Measurements from ENCODE around the gene IER3IP1. TPM values are rescaled to one million over a fixed set of nuclear protein-coding genes. Genes with fewer than 3 reads are reported as not detected.

Gene IER3IP1, protein sequence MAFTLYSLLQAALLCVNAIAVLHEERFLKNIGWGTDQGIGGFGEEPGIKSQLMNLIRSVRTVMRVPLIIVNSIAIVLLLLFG
- total RNA-seq, result 10 to 100 TPM; 10.5 to 14.5 TPM

DNA sequence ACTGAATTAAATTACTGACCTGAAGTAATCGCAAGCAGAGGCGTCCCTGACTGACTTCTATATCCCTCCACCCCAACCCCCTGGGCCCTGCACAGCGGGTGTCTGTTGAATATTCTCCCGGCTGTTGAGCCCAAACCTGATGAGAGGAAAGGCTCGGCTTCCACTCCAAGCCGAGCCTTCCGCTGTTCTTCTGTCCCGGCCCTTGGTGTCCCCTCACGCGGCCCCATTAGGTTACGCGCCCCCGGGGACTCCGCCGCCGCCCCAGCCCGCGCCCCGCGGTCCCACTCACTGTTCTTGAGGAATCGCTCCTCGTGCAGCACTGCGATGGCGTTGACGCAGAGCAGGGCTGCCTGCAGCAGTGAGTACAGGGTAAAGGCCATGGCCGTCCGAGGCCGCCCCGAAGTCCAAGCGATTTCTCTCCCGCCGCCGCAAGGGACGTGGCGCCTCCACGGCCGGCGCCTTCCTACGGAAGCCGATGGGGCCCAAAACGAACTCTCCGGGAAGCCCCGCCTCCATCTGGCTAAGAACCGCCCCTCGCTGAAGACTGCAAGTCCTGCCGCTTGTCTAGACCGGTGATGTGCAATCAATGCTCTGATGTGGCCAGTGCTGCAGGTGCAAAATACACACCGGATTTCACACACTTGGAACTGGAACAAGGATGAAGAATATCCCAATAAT, at the start of gene IER3IP1:
Gene IER3IP1, minus strand, starts transcription at position 467 of the 678 bp plus-strand sequence. Its CDS starts 87 bp downstream, at position 380.
- Histone ChIP-seq H3K4me1 (peaks cover 4% of the 10 kb centered on the region), H3K27ac (peak within 1 kb of the TSS; percentile 70), H3K27me3 (no peaks in the 10 kb centered on the region), H3K9me3 (no peaks in the 10 kb centered on the region), H3K36me3 (no peaks in the 10 kb centered on the region), H3K4me3 (peak within 1 kb of the TSS; percentile 91), H3K9ac (ENCODE audit: low read depth in 2 of 2, low read length in 2 of 2) (peak within 1 kb of the TSS; percentile 86 to 89)
- DNase-seq, result peak; percentile 95
- no peak for TF ChIP-seq CTCF (IDR thresholded peaks at IDR 0.05)
- intact Hi-C loops (cut with DNase I), result no loop called here

DNA sequence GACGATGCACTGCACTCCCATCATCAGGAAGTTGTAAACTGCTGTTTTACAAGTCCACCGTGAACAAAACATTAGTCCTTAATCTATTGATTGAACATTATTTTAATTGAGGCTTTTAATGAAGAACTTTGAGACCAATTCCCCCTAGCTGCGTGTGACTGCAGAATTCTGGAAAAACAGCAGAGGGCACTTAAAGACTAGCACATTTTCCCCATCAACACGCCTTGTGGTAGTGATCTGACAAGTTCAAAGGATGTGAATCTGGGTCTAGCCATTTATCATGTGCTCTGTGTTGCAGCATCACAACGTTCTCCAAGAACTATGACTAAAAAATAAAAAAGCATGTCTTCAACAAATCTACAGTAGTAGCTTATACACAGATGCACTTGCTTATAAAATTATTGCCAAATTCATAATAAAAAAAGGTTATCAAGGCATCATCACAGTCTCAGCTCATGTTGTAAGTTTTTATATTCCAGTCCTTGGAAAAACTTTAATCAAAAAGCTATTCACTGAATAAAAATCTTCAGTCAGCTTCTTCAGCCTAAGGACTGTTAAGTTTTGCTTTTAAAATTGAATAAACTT, 39.5 kb upstream of the IER3IP1 start:
- Histone ChIP-seq H3K9ac (ENCODE audit: low read depth in 2 of 2, low read length in 2 of 2) (no peak overlapping the region), H3K4me1 (no peaks in the 10 kb centered on the region), H3K36me3 (no peaks in the 10 kb centered on the region), H3K27me3 (no peaks in the 10 kb centered on the region), H3K4me3 (no peak overlapping the region), H3K27ac (no peak overlapping the region), H3K9me3 (no peaks in the 10 kb centered on the region)
- no peak for DNase-seq
- intact Hi-C loops (cut with DNase I), result loop anchor here (10.0 kb wide), 1 partner anchor 379 kb away; no protein-coding TSS in a partner anchor
- peak; percentile 18 for TF ChIP-seq CTCF (IDR thresholded peaks at IDR 0.05)

- intact Hi-C loops (cut with DNase I), result loop anchor here (5.0 to 10.0 kb wide), 2 partner anchors 46 to 107 kb away; partner anchors contain the start of gene SKOR2
- no peaks in the 10 kb centered on the region for H3K27me3 ChIP-seq
These were observed 33.0 kb upstream of the IER3IP1 start for GRCh38 chr18:47209171-47209570.

DNA sequence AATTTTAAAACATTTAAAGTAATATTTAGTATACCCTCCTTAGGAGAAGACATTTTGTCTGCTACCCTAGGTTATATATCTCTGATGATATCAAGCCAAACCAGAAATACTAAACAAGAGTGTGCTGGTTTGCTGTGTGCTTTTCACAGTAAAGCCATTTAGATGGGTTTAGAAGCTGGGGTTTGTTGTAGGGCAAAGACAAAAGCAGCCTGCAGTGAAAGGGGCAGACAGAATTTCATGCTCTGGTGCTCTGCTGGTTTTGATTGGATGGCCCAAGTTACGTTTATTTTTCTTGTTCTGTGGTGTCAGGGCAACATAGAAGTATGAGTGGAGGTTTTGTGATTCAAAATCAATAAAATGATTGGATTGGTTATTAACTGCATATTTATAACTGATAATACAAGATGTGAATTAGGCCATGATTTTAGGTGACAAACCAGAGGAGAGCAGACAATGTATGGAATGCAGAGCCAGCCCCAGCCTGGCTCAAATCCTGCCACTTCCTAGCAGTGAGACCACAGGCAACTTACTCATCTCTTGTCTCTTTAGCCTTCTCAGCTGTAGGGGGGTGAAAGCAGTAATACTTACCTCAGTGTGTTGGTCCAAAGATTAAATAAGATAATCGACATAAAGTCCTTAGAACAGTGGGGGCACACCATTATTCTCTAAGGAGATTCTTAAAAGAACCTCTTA, 30.9 kb upstream of the IER3IP1 start:
- TF ChIP-seq CTCF (IDR thresholded peaks at IDR 0.05), result no peak
- Histone ChIP-seq H3K27me3 (no peaks in the 10 kb centered on the region), H3K9me3 (no peaks in the 10 kb centered on the region), H3K4me1 (no peaks in the 10 kb centered on the region), H3K36me3 (no peaks in the 10 kb centered on the region), H3K9ac (ENCODE audit: low read depth in 2 of 2, low read length in 2 of 2) (no peak overlapping the region), H3K4me3 (no peak overlapping the region), H3K27ac (no peak overlapping the region)
- intact Hi-C loops (cut with DNase I), result loop anchor here (5.0 to 10.0 kb wide), 2 partner anchors 48 to 105 kb away; partner anchors contain the start of gene SKOR2
- no peak for DNase-seq

More at GRCh38 chr18:47209171-47209570, 33.0 kb upstream of the IER3IP1 start:
- Histone ChIP-seq H3K9me3 (no peaks in the 10 kb centered on the region), H3K36me3 (no peaks in the 10 kb centered on the region), H3K9ac (ENCODE audit: low read depth in 2 of 2, low read length in 2 of 2) (no peak overlapping the region), H3K4me3 (no peak overlapping the region), H3K4me1 (no peaks in the 10 kb centered on the region), H3K27ac (no peak overlapping the region)
- DNase-seq, result no peak
- TF ChIP-seq CTCF (IDR thresholded peaks at IDR 0.05), result no peak

GRCh38 chr18:47204908-47205522, 28.9 kb upstream of the IER3IP1 start:
- TF ChIP-seq CTCF (IDR thresholded peaks at IDR 0.05), result peak; percentile 69
- Histone ChIP-seq H3K9ac (ENCODE audit: low read depth in 2 of 2, low read length in 2 of 2) (no peak overlapping the region), H3K27me3 (no peaks in the 10 kb centered on the region), H3K9me3 (no peaks in the 10 kb centered on the region), H3K36me3 (no peaks in the 10 kb centered on the region), H3K4me3 (no peak overlapping the region), H3K4me1 (no peaks in the 10 kb centered on the region), H3K27ac (no peak overlapping the region)
- peak; percentile 34 for DNase-seq
- intact Hi-C loops (cut with DNase I), result loop anchor here (2.0 to 10.0 kb wide), 3 partner anchors 50 to 154 kb away; partner anchors contain the start of gene SKOR2

Data from colonic mucosa (tissue), 4 donors.